GM23338 (cell line): ENCODE measurements around the gene OGN. TPM values are rescaled to one million over a fixed set of nuclear protein-coding genes. Genes with fewer than 3 reads are reported as not detected.

Experiments
- ATAC-seq: fragments of 200-7000 bp; cut with Tn5 transposase; 3 replicates; pipeline ENCODE4 v1.9.1; 2020
- DNase-seq: peaks from one replicate; pipeline ENCODE4 v3.0.0-alpha.2; 2015; ENCODE audit warnings: low spot score
- H2AFZ ChIP-seq: fragments of 200-600 bp; sonication (generic); 2 replicates; pipeline ENCODE4 v1.8.0; 2016; ENCODE audit warnings: antibody characterized with exemption, mild to moderate bottlenecking, moderate library complexity
- H3F3A ChIP-seq: fragments of 200-600 bp; sonication (generic); replicated peaks from 2 replicates; pipeline ENCODE4 v1.8.0; 2017; ENCODE audit warnings: antibody characterized with exemption, mixed run types, low read depth
- H3K27ac ChIP-seq: fragments of 200-600 bp; sonication (generic); 2 replicates; pipeline ENCODE4 v1.6.1; 2016; ENCODE audit warnings: low read depth
- H3K27me3 ChIP-seq: fragments of 200-600 bp; sonication (generic); 2 replicates; pipeline ENCODE4 v1.8.0; 2016; ENCODE audit warnings: mild to moderate bottlenecking, mixed run types, moderate library complexity; ENCODE audit not compliant: insufficient read depth
- H3K36me3 ChIP-seq: fragments of 200-600 bp; sonication (generic); 2 replicates; pipeline ENCODE4 v1.8.0; 2016; ENCODE audit warnings: mild to moderate bottlenecking; ENCODE audit not compliant: insufficient read depth
- H3K4me1 ChIP-seq: fragments of 200-600 bp; sonication (generic); 2 replicates; pipeline ENCODE4 v1.8.0; 2016; ENCODE audit warnings: mild to moderate bottlenecking, moderate library complexity; ENCODE audit not compliant: insufficient read depth
- H3K4me2 ChIP-seq: fragments of 200-600 bp; sonication (generic); 2 replicates; pipeline ENCODE4 v1.7.1; 2017; ENCODE audit warnings: mixed run types
- H3K4me3 ChIP-seq: fragments of 200-600 bp; sonication (generic); 2 replicates; pipeline ENCODE4 v1.6.1; 2016; ENCODE audit warnings: mixed run types
- H3K79me2 ChIP-seq: fragments of 200-600 bp; sonication (generic); replicated peaks from 2 replicates; pipeline ENCODE4 v1.8.0; 2017; ENCODE audit warnings: mild to moderate bottlenecking; ENCODE audit not compliant: insufficient read depth
- H3K9me2 ChIP-seq: fragments of 200-600 bp; sonication (generic); 2 replicates; pipeline ENCODE4 v1.8.0; 2017; ENCODE audit not compliant: insufficient read depth
- H4K20me1 ChIP-seq: fragments of 200-600 bp; sonication (generic); replicated peaks from 2 replicates; pipeline ENCODE4 v1.8.0; 2017; ENCODE audit warnings: mild to moderate bottlenecking; ENCODE audit not compliant: insufficient read depth
- H3K27ac Mint-ChIP-seq: 2 replicates; pipeline ENCODE4 v1.8.0; 2020; ENCODE audit warnings: inconsistent platforms, mild to moderate bottlenecking, moderate library complexity, mixed read lengths
- H3K27me3 Mint-ChIP-seq: 3 replicates; pipeline ENCODE4 v1.8.0; 2022; ENCODE audit warnings: low read depth, mild to moderate bottlenecking, moderate library complexity, mixed read lengths, inconsistent platforms; ENCODE audit not compliant: insufficient read depth, poor library complexity
- H3K36me3 Mint-ChIP-seq: 3 replicates; pipeline ENCODE4 v1.8.0; 2021; ENCODE audit warnings: low read depth, mild to moderate bottlenecking, inconsistent platforms, moderate library complexity, mixed read lengths
- H3K4me1 Mint-ChIP-seq: 3 replicates; pipeline ENCODE4 v1.8.0; 2020; ENCODE audit warnings: mild to moderate bottlenecking, inconsistent platforms, mixed read lengths
- H3K4me3 Mint-ChIP-seq: 3 replicates; pipeline ENCODE4 v1.8.0; 2021; ENCODE audit warnings: moderate library complexity, mild to moderate bottlenecking, inconsistent platforms, mixed read lengths
- H3K9me3 Mint-ChIP-seq: 3 replicates; pipeline ENCODE4 v1.8.0; 2020; ENCODE audit warnings: moderate library complexity, mild to moderate bottlenecking, inconsistent platforms, mixed read lengths
- CREB1 ChIP-seq: fragments of 250-450 bp; sonication (Bioruptor Pico); IDR thresholded peaks from 2 replicates; pipeline ENCODE4 v1.5.0; 2020; ENCODE audit warnings: low read depth, mild to moderate bottlenecking, moderate library complexity
- CTCF ChIP-seq, 2 experiments: fragments of 200-600 bp in 1 of 2; sonication (generic) in 1 of 2; conservative IDR thresholded peaks; 2 replicates each; pipeline versions ENCODE4 v1.5.1 to v1.6.1; 2016 to 2017; ENCODE audit warnings: antibody characterized with exemption in 2 of 2, low read depth in 2 of 2, mild to moderate bottlenecking in 2 of 2, moderate library complexity in 1 of 2
- EZH2 ChIP-seq: fragments of 200-600 bp; sonication (generic); IDR thresholded peaks from one replicate; pipeline ENCODE4 v1.8.0; 2017; ENCODE audit warnings: antibody characterized with exemption, mild to moderate bottlenecking, low read depth; ENCODE audit not compliant: unreplicated experiment
- EZH2phosphoT487 ChIP-seq: fragments of 200-600 bp; sonication (generic); IDR thresholded peaks from one replicate; pipeline ENCODE4 v1.8.1; 2018; ENCODE audit warnings: antibody characterized with exemption; ENCODE audit not compliant: unreplicated experiment
- JUNB ChIP-seq: IDR thresholded peaks from one replicate; pipeline ENCODE4 v1.6.1; 2016; ENCODE audit warnings: antibody characterized with exemption; ENCODE audit not compliant: unreplicated experiment
- NANOG ChIP-seq: IDR thresholded peaks from 2 replicates; pipeline ENCODE4 v1.6.1; 2016; ENCODE audit warnings: antibody characterized with exemption, borderline replicate concordance
- POLR2AphosphoS5 ChIP-seq: IDR thresholded peaks from 2 replicates; pipeline ENCODE4 v1.6.1; 2016; ENCODE audit warnings: antibody characterized with exemption, low read depth
- REST ChIP-seq: IDR thresholded peaks from one replicate; pipeline ENCODE4 v1.6.1; 2018; ENCODE audit warnings: antibody characterized with exemption; ENCODE audit not compliant: unreplicated experiment
- STAT1 ChIP-seq: IDR thresholded peaks from one replicate; pipeline ENCODE4 v1.6.1; 2016; ENCODE audit warnings: antibody characterized with exemption; ENCODE audit not compliant: unreplicated experiment
- ZNF114 ChIP-seq: fragments of 250-450 bp; sonication (Bioruptor Pico); IDR thresholded peaks from 2 replicates; pipeline ENCODE4 v1.5.0; 2020; ENCODE audit warnings: mild to moderate bottlenecking, moderate library complexity
- ZNF331 ChIP-seq: fragments of 250-450 bp; sonication (Bioruptor Pico); IDR thresholded peaks from 2 replicates; pipeline ENCODE4 v1.5.0; 2020; ENCODE audit warnings: low read depth, mild to moderate bottlenecking, moderate library complexity
- ZNF462 ChIP-seq: fragments of 250-450 bp; sonication (Bioruptor Pico); IDR thresholded peaks from 2 replicates; pipeline ENCODE4 v1.5.0; 2020; ENCODE audit warnings: mild to moderate bottlenecking, moderate library complexity
- polyA plus RNA-seq: library from polyadenylated mRNA; unstranded; fragments of >200 nt; fragmentation: Nextera tagmentation; extraction: Ambion mirVana; gene quantifications from 2 replicates; pipeline ENCODE4 v1.2.1, GENCODE V29; 2016
- total RNA-seq: library from RNA; depleted of rRNA; stranded (reverse); fragments of >200 nt; shearing (Covaris generic); gene quantifications from 2 replicates; pipeline ENCODE4 v1.2.3, GENCODE V29; 2014
- TF ChIP-seq, protein P1 (sequence below): IDR thresholded peaks from 2 replicates; pipeline ENCODE4 v1.6.1; 2016; ENCODE audit warnings: antibody characterized with exemption

Gene OGN
- total and polyA plus RNA-seq, 2 experiments from 2014 or later = 2.5 TPM; not detected in 1

DNA sequence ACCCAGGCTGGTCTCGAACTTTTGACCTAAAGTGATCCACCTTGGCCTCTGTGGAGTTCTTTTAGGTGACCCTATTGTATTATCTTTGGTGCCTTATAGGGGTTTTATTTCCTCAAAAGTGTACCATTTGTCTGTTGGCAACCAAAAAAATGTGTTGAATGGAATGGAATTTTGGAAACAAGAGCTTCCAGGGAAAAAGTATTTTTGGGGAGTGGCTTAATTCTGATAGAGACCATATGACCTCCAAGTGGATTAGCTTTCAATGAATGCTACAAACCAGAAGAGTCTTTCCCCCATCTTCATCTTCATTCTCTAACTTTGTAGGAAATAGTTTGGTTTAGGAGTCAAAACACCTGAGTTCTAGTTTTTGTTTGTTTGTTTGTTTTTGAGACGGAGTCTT, 3.4 kb upstream of the OGN start:
- Histone ChIP-seq H3K27me3 (no peaks in the 10 kb centered on the region), H3K79me2 (no peaks in the 10 kb centered on the region), H3K36me3 (no peaks in the 10 kb centered on the region), H3K4me1 (no peaks in the 10 kb centered on the region), H3K9me2 (no peaks in the 10 kb centered on the region), H3F3A (no peaks in the 10 kb centered on the region), H2AFZ (no peak overlapping the region), H4K20me1 (no peaks in the 10 kb centered on the region), H3K4me2 (no peak overlapping the region), H3K4me3 (no peak overlapping the region), H3K27ac (no peak overlapping the region)
- Mint-ChIP-seq H3K9me3 (no peaks in the 10 kb centered on the region), H3K36me3 (no peaks in the 10 kb centered on the region), H3K4me1 (no peaks in the 10 kb centered on the region; the same call in 2 of the 3 replicates), H3K27me3 (no peaks in the 10 kb centered on the region), H3K4me3 (no peak overlapping the region), H3K27ac (no peak overlapping the region)
- DNase-seq = no peak
- TF ChIP-seq, protein P1, sequence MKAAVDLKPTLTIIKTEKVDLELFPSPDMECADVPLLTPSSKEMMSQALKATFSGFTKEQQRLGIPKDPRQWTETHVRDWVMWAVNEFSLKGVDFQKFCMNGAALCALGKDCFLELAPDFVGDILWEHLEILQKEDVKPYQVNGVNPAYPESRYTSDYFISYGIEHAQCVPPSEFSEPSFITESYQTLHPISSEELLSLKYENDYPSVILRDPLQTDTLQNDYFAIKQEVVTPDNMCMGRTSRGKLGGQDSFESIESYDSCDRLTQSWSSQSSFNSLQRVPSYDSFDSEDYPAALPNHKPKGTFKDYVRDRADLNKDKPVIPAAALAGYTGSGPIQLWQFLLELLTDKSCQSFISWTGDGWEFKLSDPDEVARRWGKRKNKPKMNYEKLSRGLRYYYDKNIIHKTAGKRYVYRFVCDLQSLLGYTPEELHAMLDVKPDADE = no peak
- TF ChIP-seq CREB1 (CRISPR knock-in tag) (no peak), EZH2phosphoT487 (no peak), CTCF (conservative IDR thresholded peaks at IDR 0.05; ENCODE audit: low read depth in 2 of 2) (no peak), EZH2 (no peak), ZNF462 (CRISPR knock-in tag) (no peak), STAT1 (no peak), POLR2AphosphoS5 (no peak), ZNF114 (CRISPR knock-in tag) (no peak), NANOG (no peak), JUNB (no peak), REST (no peak), ZNF331 (CRISPR knock-in tag) (no peak)
- ATAC-seq = no peak
